ENCODE measurements around the gene PPP6R2. TPM values are rescaled to one million over a fixed set of nuclear protein-coding genes. Genes with fewer than 3 reads are reported as not detected.

The PPP6R2 gene
- total and polyA plus RNA-seq, 10 donors, result 23.6 to 76.2 (median 62.1) TPM

- no peak for DNase-seq
- no peaks in the 10 kb centered on the region for H3K27me3 ChIP-seq (replicated peaks in 1 of 7)
- H3K4me3 ChIP-seq, result peak overlapping the region in 1 of 8 donors; percentile 7
- H3K27ac ChIP-seq, result peak overlapping the region in 1 of 8 donors; percentile 21
- H3K9me3 ChIP-seq, result no peaks in the 10 kb centered on the region
- H3K36me3 ChIP-seq, result peaks cover 0 to 27% (median 2%) of the 10 kb centered on the region in 6 donors
- intact Hi-C loops (cut with DNase I; ENCODE audit: low total_unique reads), result loop anchor here (10.0 kb wide), 1 partner anchor 128 kb away; the partner anchor contains the start of gene SBF1
- peaks cover 4 to 42% (median 32%) of the 10 kb centered on the region in 6 donors for H3K4me1 ChIP-seq
- WGBS, 5 donors, result 77 to 87% (median 84%) methylated on average over 8 of the region's 8 CpGs
- no peak for TF ChIP-seq POLR2AphosphoS5 (IDR thresholded peaks at IDR 0.05)
- TF ChIP-seq POLR2A (IDR thresholded peaks at IDR 0.05), result no peak
- TF ChIP-seq CTCF (IDR thresholded peaks at IDR 0.05 in 8 of 11, conservative IDR thresholded peaks at IDR 0.05 in 3 of 11), result no peak
Observed at GRCh38 chr22:50346470-50346869, 3.3 kb downstream of the PPP6R2 start.

DNA sequence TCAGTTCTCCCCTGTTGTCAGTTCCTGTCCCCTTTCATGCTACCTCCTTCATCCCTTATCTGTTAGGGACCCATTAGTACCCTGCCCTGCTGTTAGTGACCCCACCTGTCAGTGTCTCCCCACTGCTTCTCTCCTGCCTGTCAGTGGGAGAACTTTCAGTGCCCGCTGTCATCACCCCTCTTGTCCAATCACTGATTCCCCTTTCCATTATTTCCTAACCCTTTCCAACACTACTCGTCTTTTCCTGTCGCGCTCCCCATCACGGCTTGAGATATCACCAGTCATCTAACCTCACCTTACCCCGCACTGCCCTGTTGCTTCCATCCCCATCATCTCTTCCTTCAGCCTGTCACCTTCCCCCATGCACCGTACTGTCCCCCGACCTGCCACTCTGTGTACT is 4.0 kb downstream of the PPP6R2 start:
- TF ChIP-seq CTCF (IDR thresholded peaks at IDR 0.05 in 8 of 11, conservative IDR thresholded peaks at IDR 0.05 in 3 of 11) (no peak), POLR2AphosphoS5 (IDR thresholded peaks at IDR 0.05) (no peak), POLR2A (IDR thresholded peaks at IDR 0.05) (no peak)
- peak overlapping the region in 1 of 8 donors; percentile 21 for H3K27ac ChIP-seq
- peaks cover 0 to 34% (median 6%) of the 10 kb centered on the region in 6 donors for H3K36me3 ChIP-seq
- no peak overlapping the region for H3K4me3 ChIP-seq
- DNase-seq, result no peak
- H3K9me3 ChIP-seq, result no peaks in the 10 kb centered on the region
- intact Hi-C loops (cut with DNase I; ENCODE audit: low total_unique reads), result loop anchor here (10.0 kb wide), 1 partner anchor 128 kb away; the partner anchor contains the start of gene SBF1
- WGBS, 5 donors, result 73 to 90% (median 83%) methylated on average over 8 of the region's 8 CpGs
- no peaks in the 10 kb centered on the region for H3K27me3 ChIP-seq (replicated peaks in 1 of 7)
- H3K4me1 ChIP-seq, result peaks cover 4 to 36% (median 28%) of the 10 kb centered on the region in 6 donors

DNA sequence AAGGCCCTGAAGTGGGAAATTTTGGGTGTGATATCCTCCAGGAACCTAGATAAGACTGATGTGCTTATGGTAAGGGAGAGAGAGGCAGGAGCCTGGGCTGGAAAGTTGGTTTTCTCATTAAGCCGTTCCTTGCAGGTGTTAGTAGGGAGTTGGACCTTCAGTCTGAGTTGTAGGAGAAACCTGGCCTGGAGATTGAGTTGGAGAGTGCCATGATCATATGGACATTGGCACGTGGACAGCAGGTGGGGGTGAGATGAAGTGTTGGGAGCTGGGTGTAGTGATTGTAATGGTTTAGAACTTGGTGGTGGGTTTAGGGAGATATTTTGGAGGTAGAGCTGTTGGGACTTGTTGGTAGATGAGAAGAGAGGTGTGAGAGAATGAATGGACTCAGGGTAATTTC is 4.9 kb downstream of the PPP6R2 start:
- Histone ChIP-seq H3K27me3 (replicated peaks in 1 of 7) (no peaks in the 10 kb centered on the region), H3K36me3 (peaks cover 0 to 43% (median 10%) of the 10 kb centered on the region in 6 donors), H3K4me3 (no peak overlapping the region), H3K4me1 (peaks cover 0 to 28% (median 20%) of the 10 kb centered on the region in 6 donors), H3K9me3 (no peaks in the 10 kb centered on the region), H3K27ac (no peak overlapping the region)
- intact Hi-C loops (cut with DNase I; ENCODE audit: low total_unique reads), result loop anchor here (10.0 kb wide), 1 partner anchor 127 kb away; the partner anchor contains the start of gene SBF1
- TF ChIP-seq POLR2A (IDR thresholded peaks at IDR 0.05) (no peak), POLR2AphosphoS5 (IDR thresholded peaks at IDR 0.05) (no peak), CTCF (IDR thresholded peaks at IDR 0.05 in 8 of 11, conservative IDR thresholded peaks at IDR 0.05 in 3 of 11) (no peak)
- 75 to 84% (median 81%) methylated on average over 2 of the region's 2 CpGs for WGBS, 5 donors
- DNase-seq, result peak; percentile 13

- WGBS, 5 donors, result 91 to 97% (median 93%) methylated on average over 8 of the region's 8 CpGs
- TF ChIP-seq POLR2A (IDR thresholded peaks at IDR 0.05), result no peak
- TF ChIP-seq CTCF (IDR thresholded peaks at IDR 0.05 in 8 of 11, conservative IDR thresholded peaks at IDR 0.05 in 3 of 11), result no peak
- TF ChIP-seq POLR2AphosphoS5 (IDR thresholded peaks at IDR 0.05), result no peak
- DNase-seq, result no peak
- no peak overlapping the region for H3K4me3 ChIP-seq
- no peaks in the 10 kb centered on the region for H3K27me3 ChIP-seq (replicated peaks in 1 of 7)
- H3K9me3 ChIP-seq, result peaks cover 0 to 3% (median 0%) of the 10 kb centered on the region in 8 donors
- peaks cover 0 to 70% (median 20%) of the 10 kb centered on the region in 6 donors for H3K36me3 ChIP-seq
- H3K4me1 ChIP-seq, result peaks cover 0 to 30% (median under 1%) of the 10 kb centered on the region in 6 donors
- intact Hi-C loops (cut with DNase I; ENCODE audit: low total_unique reads), result no loop called here
- H3K27ac ChIP-seq, result no peak overlapping the region
Observed at GRCh38 chr22:50356186-50356585, 13.1 kb downstream of the PPP6R2 start.

All from spleen (tissue), 11 donors.